Duodenal mucosa (tissue), 2 donors: ENCODE measurements around the gene PAFAH1B1.
A peak's percentile ranks its signal among the peaks of the same experiment; 100 is the strongest.

Experiments used
- H3K27ac ChIP-seq: one replicate; pipeline ENCODE4 v1.7.0; 2013; ENCODE audit warnings: low read depth, low read length
- H3K27me3 ChIP-seq, 2 donors: one replicate each; pipeline ENCODE4 v1.7.0; 2013; ENCODE audit warnings: low read length in 2 of 2, control low read depth in 1 of 2; ENCODE audit not compliant: insufficient read depth in 2 of 2, control insufficient read depth in 1 of 2
- H3K36me3 ChIP-seq, 2 donors: one replicate each; pipeline ENCODE4 v1.7.0; 2013; ENCODE audit warnings: low read length in 2 of 2, control low read depth in 1 of 2; ENCODE audit not compliant: insufficient read depth in 2 of 2, control insufficient read depth in 1 of 2
- H3K4me1 ChIP-seq, 2 donors: one replicate each; pipeline ENCODE4 v1.7.0; 2013; ENCODE audit warnings: low read length in 2 of 2, control low read depth in 1 of 2; ENCODE audit not compliant: insufficient read depth in 2 of 2, control insufficient read depth in 1 of 2
- H3K4me3 ChIP-seq, 2 donors: one replicate each; pipeline ENCODE4 v1.7.0; 2013; ENCODE audit warnings: low read length in 2 of 2, low read depth in 1 of 2
- H3K9ac ChIP-seq, 2 donors: one replicate each; pipeline ENCODE4 v1.7.0; 2013; ENCODE audit warnings: low read length in 2 of 2, low read depth in 1 of 2
- H3K9me3 ChIP-seq, 2 donors: one replicate each; pipeline ENCODE4 v1.7.0; 2013; ENCODE audit warnings: low read length in 2 of 2, control low read depth in 1 of 2; ENCODE audit not compliant: control insufficient read depth in 1 of 2

The PAFAH1B1 gene

GRCh38 chr17:2593821-2594721 lies 617 bp downstream of the PAFAH1B1 start:
- H3K36me3 ChIP-seq = no peaks in the 10 kb centered on the region
- H3K9ac ChIP-seq = peak overlapping the region; percentile 95 to 97
- H3K4me1 ChIP-seq = peaks cover 13 to 25% of the 10 kb centered on the region in 2 donors
- H3K4me3 ChIP-seq = peak overlapping the region; percentile 91 to 98
- H3K27me3 ChIP-seq = no peaks in the 10 kb centered on the region
- peak overlapping the region; percentile 97 for H3K27ac ChIP-seq
- H3K9me3 ChIP-seq = no peaks in the 10 kb centered on the region

DNA sequence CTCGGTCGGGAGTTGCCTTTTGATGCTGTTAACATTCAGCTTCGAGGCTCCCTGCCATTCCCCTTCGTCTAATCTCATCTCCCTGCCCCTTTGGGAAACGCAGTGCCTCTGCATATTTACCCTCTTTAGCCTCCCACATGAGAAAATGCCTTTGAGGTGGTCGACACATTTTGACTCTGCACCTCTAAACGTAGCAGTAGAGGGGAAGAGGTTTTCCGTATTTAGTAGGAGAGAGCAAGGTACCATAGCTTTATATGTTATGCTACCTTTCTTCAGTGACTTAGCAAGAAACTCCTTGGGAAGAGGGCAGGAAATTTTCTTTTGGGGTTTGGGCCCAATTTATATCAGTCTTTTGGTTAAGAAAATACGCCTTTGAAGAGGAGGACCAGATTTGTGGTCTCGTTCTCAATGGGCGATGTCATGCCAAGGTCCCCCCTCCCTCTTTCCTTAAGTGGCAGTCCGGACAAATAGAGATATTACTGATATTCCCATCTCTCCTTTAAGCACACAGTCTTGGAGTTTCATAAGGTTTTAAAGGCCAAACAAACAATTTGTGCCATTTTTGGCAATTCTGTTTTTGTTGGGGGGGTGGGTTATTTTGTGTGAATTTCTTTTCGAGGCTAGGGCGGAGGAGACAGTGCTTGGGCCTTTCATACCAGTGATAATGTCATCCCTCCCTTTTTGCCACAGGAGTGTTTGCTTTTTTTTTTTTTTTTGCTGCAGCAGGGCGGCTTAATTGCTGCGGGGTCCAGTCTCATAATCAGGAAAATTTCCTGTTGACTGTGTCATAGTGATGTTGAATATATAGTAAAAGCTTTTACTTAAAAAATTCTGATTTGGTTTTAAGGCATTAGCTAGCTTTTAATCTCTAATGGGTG lies 1.5 kb downstream of the PAFAH1B1 start:
- Histone ChIP-seq H3K36me3 (no peaks in the 10 kb centered on the region), H3K4me3 (peak overlapping the region; percentile 91 to 98), H3K27ac (peak overlapping the region; percentile 97), H3K9me3 (no peaks in the 10 kb centered on the region), H3K27me3 (no peaks in the 10 kb centered on the region), H3K4me1 (peaks cover 19 to 26% of the 10 kb centered on the region in 2 donors), H3K9ac (peak overlapping the region; percentile 95 to 97)

GRCh38 chr17:2595716-2596115 lies 2.3 kb downstream of the PAFAH1B1 start:
- peaks cover 19 to 26% of the 10 kb centered on the region in 2 donors for H3K4me1 ChIP-seq

DNA sequence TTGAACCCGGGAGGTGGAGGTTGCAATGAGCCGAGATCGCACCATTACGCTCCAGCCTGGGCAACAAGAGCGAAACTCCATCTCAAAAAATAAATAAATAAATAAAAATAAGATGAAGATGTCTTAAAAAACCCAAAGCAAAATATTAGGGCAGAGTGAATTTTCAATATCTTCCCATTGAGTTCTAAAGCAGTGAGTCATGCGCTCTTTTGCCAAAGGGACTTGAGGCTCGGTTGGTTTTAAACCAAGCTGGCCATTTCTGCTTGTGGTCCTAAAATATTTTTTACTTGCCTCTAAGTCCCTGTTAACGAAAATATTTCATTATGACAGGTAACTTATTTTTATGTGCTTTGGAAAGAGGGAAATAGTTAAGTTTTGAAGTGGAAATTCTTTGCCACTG lies 4.7 kb downstream of the PAFAH1B1 start:
- H3K4me1 ChIP-seq = peaks cover 30 to 31% of the 10 kb centered on the region in 2 donors
- H3K36me3 ChIP-seq = no peaks in the 10 kb centered on the region
- no peaks in the 10 kb centered on the region for H3K9me3 ChIP-seq
- no peak overlapping the region for H3K4me3 ChIP-seq
- H3K9ac ChIP-seq = no peak overlapping the region
- H3K27ac ChIP-seq = no peak overlapping the region
- H3K27me3 ChIP-seq = no peaks in the 10 kb centered on the region

More at GRCh38 chr17:2595716-2596115, 2.3 kb downstream of the PAFAH1B1 start:
- Histone ChIP-seq H3K9me3 (no peaks in the 10 kb centered on the region), H3K27me3 (no peaks in the 10 kb centered on the region), H3K36me3 (no peaks in the 10 kb centered on the region), H3K9ac (peak overlapping the region in 1 of 2 donors; percentile 97), H3K27ac (no peak overlapping the region), H3K4me3 (peak overlapping the region; percentile 91 to 98)

DNA sequence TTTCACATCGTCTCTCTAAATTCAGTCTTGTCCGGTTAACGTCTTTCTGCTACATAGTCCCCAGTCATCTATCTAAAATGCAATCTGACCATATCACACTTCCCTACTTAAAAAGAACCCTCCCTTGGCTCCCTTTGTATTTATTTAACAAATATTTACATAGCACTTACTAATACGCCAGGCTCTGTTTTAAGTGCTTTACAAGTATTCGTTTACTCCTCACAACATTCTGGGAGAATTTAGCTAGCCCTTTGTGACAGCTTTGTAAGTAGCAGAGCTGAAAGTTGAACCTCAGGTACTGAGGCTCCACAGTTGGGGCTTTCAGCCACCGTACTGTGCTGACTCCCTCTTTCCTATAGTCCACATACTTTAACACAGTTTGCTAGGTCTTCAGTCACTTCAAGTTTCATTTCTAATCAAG lies 9.2 kb downstream of the PAFAH1B1 start:
- no peak overlapping the region for H3K27ac ChIP-seq
- H3K27me3 ChIP-seq = no peaks in the 10 kb centered on the region
- H3K9me3 ChIP-seq = no peaks in the 10 kb centered on the region
- no peak overlapping the region for H3K9ac ChIP-seq
- peaks cover 17 to 19% of the 10 kb centered on the region in 2 donors for H3K4me1 ChIP-seq
- no peak overlapping the region for H3K4me3 ChIP-seq
- H3K36me3 ChIP-seq = peaks cover 0 to 4% of the 10 kb centered on the region in 2 donors

DNA sequence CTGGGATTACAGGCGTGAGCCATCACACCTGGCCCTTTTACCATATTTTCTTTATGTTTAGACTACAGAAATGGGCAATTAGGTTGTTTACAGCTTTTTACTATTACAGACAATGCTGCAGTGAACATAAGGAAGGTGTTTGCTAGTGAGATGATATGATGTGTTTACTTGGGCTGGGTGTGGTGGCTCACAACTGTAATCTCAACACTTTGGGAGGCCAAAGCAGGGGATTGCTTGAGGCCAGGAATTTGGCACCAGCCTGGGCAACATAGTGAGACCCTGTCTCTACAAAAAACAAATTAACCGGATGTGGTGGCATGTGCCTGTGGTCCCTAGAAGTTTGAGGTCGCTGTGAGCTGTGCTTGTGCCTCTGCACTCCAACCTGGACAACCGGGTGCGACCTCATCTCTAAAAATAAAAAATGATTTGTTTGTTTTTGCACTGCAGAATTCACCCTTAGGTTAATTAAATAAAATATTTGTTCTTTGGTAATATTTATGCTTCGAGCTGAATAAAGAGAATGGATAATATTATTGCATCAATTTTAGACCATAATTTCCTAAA lies 15.0 kb downstream of the PAFAH1B1 start:
- Histone ChIP-seq H3K4me3 (no peak overlapping the region), H3K4me1 (peaks cover 0 to 3% of the 10 kb centered on the region in 2 donors), H3K36me3 (peaks cover 0 to 4% of the 10 kb centered on the region in 2 donors), H3K9me3 (no peaks in the 10 kb centered on the region), H3K27ac (no peak overlapping the region), H3K9ac (no peak overlapping the region), H3K27me3 (no peaks in the 10 kb centered on the region)

DNA sequence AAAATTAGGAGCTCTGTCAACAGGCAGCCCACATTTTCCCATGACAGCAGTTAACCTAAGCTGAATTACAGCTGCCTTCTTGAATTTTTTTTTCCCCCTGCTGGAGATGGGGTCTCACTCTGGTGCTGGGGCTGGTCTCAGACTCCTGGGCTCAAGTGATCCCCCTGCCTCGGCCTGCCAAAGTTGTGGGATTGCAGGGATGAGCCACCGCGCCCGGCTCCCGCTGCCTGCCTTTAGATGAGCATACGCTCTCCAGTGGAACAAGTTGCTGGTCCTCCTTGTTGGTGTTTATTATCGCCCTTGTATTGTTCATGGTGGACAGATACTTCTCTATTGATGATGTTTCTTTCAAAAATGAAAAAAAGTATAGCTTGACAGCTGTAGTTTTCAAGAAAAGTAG lies 15.6 kb downstream of the PAFAH1B1 start:
- no peak overlapping the region for H3K27ac ChIP-seq
- no peak overlapping the region for H3K4me3 ChIP-seq
- no peak overlapping the region for H3K9ac ChIP-seq
- H3K27me3 ChIP-seq = no peaks in the 10 kb centered on the region
- peaks cover 2 to 4% of the 10 kb centered on the region in 2 donors for H3K36me3 ChIP-seq
- no peaks in the 10 kb centered on the region for H3K4me1 ChIP-seq
- no peaks in the 10 kb centered on the region for H3K9me3 ChIP-seq

- Histone ChIP-seq H3K4me1 (no peaks in the 10 kb centered on the region), H3K27ac (no peak overlapping the region), H3K9ac (no peak overlapping the region), H3K27me3 (no peaks in the 10 kb centered on the region), H3K4me3 (no peak overlapping the region), H3K36me3 (peaks cover 0 to 2% of the 10 kb centered on the region in 2 donors), H3K9me3 (no peaks in the 10 kb centered on the region)
These were observed 17.0 kb downstream of the PAFAH1B1 start for GRCh38 chr17:2610195-2611175.

GRCh38 chr17:2611627-2612026 lies 18.2 kb downstream of the PAFAH1B1 start:
- Histone ChIP-seq H3K36me3 (peaks cover 0 to 2% of the 10 kb centered on the region in 2 donors), H3K4me3 (no peak overlapping the region), H3K27ac (no peak overlapping the region), H3K4me1 (no peaks in the 10 kb centered on the region), H3K9me3 (no peaks in the 10 kb centered on the region), H3K9ac (no peak overlapping the region), H3K27me3 (no peaks in the 10 kb centered on the region)
